Measurements from ENCODE around the gene ARSA.

Gene ARSA

GRCh38 chr22:50584106-50585096 lies 43.6 kb downstream of the ARSA start:
- H3K27ac ChIP-seq (ENCODE audit: low read depth, low read length, severe bottlenecking), result no peak overlapping the region
- H3K4me1 ChIP-seq (ENCODE audit: control insufficient read depth, insufficient read depth, low read length, poor library complexity, severe bottlenecking), result peaks cover 6% of the 10 kb centered on the region
- peaks cover 23% of the 10 kb centered on the region for H3K36me3 ChIP-seq (ENCODE audit: control insufficient read depth, insufficient read depth, low read length)
- H3K9me3 ChIP-seq (ENCODE audit: control insufficient read depth, low read length), result no peaks in the 10 kb centered on the region
- peak overlapping the region; percentile 75 for H3K4me3 ChIP-seq (ENCODE audit: extremely low read depth, insufficient read depth, low read length, poor library complexity, severe bottlenecking)
- 89 to 94% methylated on average over 19 to 22 of the region's 23 CpGs for WGBS, 2 experiments (ENCODE audit: insufficient coverage in 2 of 2)

- H3K27ac ChIP-seq (ENCODE audit: low read depth, low read length, severe bottlenecking), result no peak overlapping the region
- 4 to 5% methylated on average over 31 to 32 of the region's 37 CpGs for WGBS, 2 experiments (ENCODE audit: insufficient coverage in 2 of 2)
- peak overlapping the region; percentile 75 for H3K4me3 ChIP-seq (ENCODE audit: extremely low read depth, insufficient read depth, low read length, poor library complexity, severe bottlenecking)
- H3K9me3 ChIP-seq (ENCODE audit: control insufficient read depth, low read length), result no peaks in the 10 kb centered on the region
- H3K36me3 ChIP-seq (ENCODE audit: control insufficient read depth, insufficient read depth, low read length), result peaks cover 33% of the 10 kb centered on the region
- peaks cover 6% of the 10 kb centered on the region for H3K4me1 ChIP-seq (ENCODE audit: control insufficient read depth, insufficient read depth, low read length, poor library complexity, severe bottlenecking)
Observed at GRCh38 chr22:50583294-50583861, 44.6 kb downstream of the ARSA start.

GRCh38 chr22:50582493-50583293 lies 45.3 kb downstream of the ARSA start, which contains the start of gene CHKB:
TSS of gene CHKB (minus strand) at chr22:50582849. CDS start at chr22:50582781, 68 bp downstream.
- Histone ChIP-seq H3K36me3 (ENCODE audit: control insufficient read depth, insufficient read depth, low read length) (peaks cover 33% of the 10 kb centered on the region), H3K4me1 (ENCODE audit: control insufficient read depth, insufficient read depth, low read length, poor library complexity, severe bottlenecking) (peaks cover 6% of the 10 kb centered on the region), H3K4me3 (ENCODE audit: extremely low read depth, insufficient read depth, low read length, poor library complexity, severe bottlenecking) (peak within 1 kb of the TSS; percentile 75), H3K9me3 (ENCODE audit: control insufficient read depth, low read length) (no peaks in the 10 kb centered on the region), H3K27ac (ENCODE audit: low read depth, low read length, severe bottlenecking) (peak within 1 kb of the TSS; percentile 92)
- 0 to 1% methylated on average over 88 to 96 of the region's 96 CpGs for WGBS, 2 experiments (ENCODE audit: insufficient coverage in 2 of 2)

- Histone ChIP-seq H3K4me3 (ENCODE audit: extremely low read depth, insufficient read depth, low read length, poor library complexity, severe bottlenecking) (peak overlapping the region; percentile 75), H3K36me3 (ENCODE audit: control insufficient read depth, insufficient read depth, low read length) (peaks cover 35% of the 10 kb centered on the region), H3K4me1 (ENCODE audit: control insufficient read depth, insufficient read depth, low read length, poor library complexity, severe bottlenecking) (peaks cover 6% of the 10 kb centered on the region), H3K27ac (ENCODE audit: low read depth, low read length, severe bottlenecking) (peak overlapping the region; percentile 92), H3K9me3 (ENCODE audit: control insufficient read depth, low read length) (no peaks in the 10 kb centered on the region)
- 9 to 14% methylated on average over 15 to 34 of the region's 39 CpGs for WGBS, 2 experiments (ENCODE audit: insufficient coverage in 2 of 2)
Observed at GRCh38 chr22:50581950-50582492, 45.9 kb downstream of the ARSA start.

GRCh38 chr22:50581031-50581949 lies 46.7 kb downstream of the ARSA start:
- Histone ChIP-seq H3K4me1 (ENCODE audit: control insufficient read depth, insufficient read depth, low read length, poor library complexity, severe bottlenecking) (peaks cover 6% of the 10 kb centered on the region), H3K27ac (ENCODE audit: low read depth, low read length, severe bottlenecking) (no peak overlapping the region), H3K36me3 (ENCODE audit: control insufficient read depth, insufficient read depth, low read length) (peaks cover 40% of the 10 kb centered on the region), H3K9me3 (ENCODE audit: control insufficient read depth, low read length) (no peaks in the 10 kb centered on the region), H3K4me3 (ENCODE audit: extremely low read depth, insufficient read depth, low read length, poor library complexity, severe bottlenecking) (peak overlapping the region; percentile 75)
- WGBS, 2 experiments (ENCODE audit: insufficient coverage in 2 of 2), result 94 to 98% methylated on average over 22 of the region's 22 CpGs

GRCh38 chr22:50579752-50580151 lies 48.2 kb downstream of the ARSA start:
- WGBS, 2 experiments (ENCODE audit: insufficient coverage in 2 of 2), result 93% methylated on average over 3 of the region's 4 CpGs; no CpG with 5 or more reads in 1 of the 2 experiments
- Histone ChIP-seq H3K4me1 (ENCODE audit: control insufficient read depth, insufficient read depth, low read length, poor library complexity, severe bottlenecking) (peaks cover 6% of the 10 kb centered on the region), H3K36me3 (ENCODE audit: control insufficient read depth, insufficient read depth, low read length) (peaks cover 47% of the 10 kb centered on the region), H3K27ac (ENCODE audit: low read depth, low read length, severe bottlenecking) (no peak overlapping the region), H3K9me3 (ENCODE audit: control insufficient read depth, low read length) (no peaks in the 10 kb centered on the region), H3K4me3 (ENCODE audit: extremely low read depth, insufficient read depth, low read length, poor library complexity, severe bottlenecking) (no peak overlapping the region)

- no peak overlapping the region for H3K27ac ChIP-seq (ENCODE audit: low read depth, low read length, severe bottlenecking)
- H3K36me3 ChIP-seq (ENCODE audit: control insufficient read depth, insufficient read depth, low read length), result peaks cover 51% of the 10 kb centered on the region
- no peak overlapping the region for H3K4me3 ChIP-seq (ENCODE audit: extremely low read depth, insufficient read depth, low read length, poor library complexity, severe bottlenecking)
- peaks cover 6% of the 10 kb centered on the region for H3K4me1 ChIP-seq (ENCODE audit: control insufficient read depth, insufficient read depth, low read length, poor library complexity, severe bottlenecking)
- H3K9me3 ChIP-seq (ENCODE audit: control insufficient read depth, low read length), result no peaks in the 10 kb centered on the region
- 94 to 96% methylated on average over 3 to 5 of the region's 8 CpGs for WGBS, 2 experiments (ENCODE audit: insufficient coverage in 2 of 2)
Observed at GRCh38 chr22:50578776-50579310, 49.1 kb downstream of the ARSA start.

- H3K9me3 ChIP-seq (ENCODE audit: control insufficient read depth, low read length), result no peaks in the 10 kb centered on the region
- H3K27ac ChIP-seq (ENCODE audit: low read depth, low read length, severe bottlenecking), result no peak within 1 kb of the TSS
- 94 to 96% methylated on average over 45 to 56 of the region's 63 CpGs for WGBS, 2 experiments (ENCODE audit: insufficient coverage in 2 of 2)
- peaks cover 52% of the 10 kb centered on the region for H3K36me3 ChIP-seq (ENCODE audit: control insufficient read depth, insufficient read depth, low read length)
- H3K4me3 ChIP-seq (ENCODE audit: extremely low read depth, insufficient read depth, low read length, poor library complexity, severe bottlenecking), result no peak within 1 kb of the TSS
- H3K4me1 ChIP-seq (ENCODE audit: control insufficient read depth, insufficient read depth, low read length, poor library complexity, severe bottlenecking), result peaks cover 6% of the 10 kb centered on the region
Observed at GRCh38 chr22:50577987-50578775, 49.8 kb downstream of the ARSA start, which contains the start of gene CPT1B. TSS of gene CPT1B (minus strand) at chr22:50578427. CDS start at chr22:50577915, 512 bp downstream.

- Histone ChIP-seq H3K4me3 (ENCODE audit: extremely low read depth, insufficient read depth, low read length, poor library complexity, severe bottlenecking) (no peak overlapping the region), H3K4me1 (ENCODE audit: control insufficient read depth, insufficient read depth, low read length, poor library complexity, severe bottlenecking) (peaks cover 6% of the 10 kb centered on the region), H3K27ac (ENCODE audit: low read depth, low read length, severe bottlenecking) (no peak overlapping the region), H3K9me3 (ENCODE audit: control insufficient read depth, low read length) (no peaks in the 10 kb centered on the region), H3K36me3 (ENCODE audit: control insufficient read depth, insufficient read depth, low read length) (peaks cover 55% of the 10 kb centered on the region)
- WGBS, 2 experiments (ENCODE audit: insufficient coverage in 2 of 2), result 96 to 97% methylated on average over 23 of the region's 23 CpGs
Observed at GRCh38 chr22:50577697-50577986, 50.3 kb downstream of the ARSA start.

Measured in mesodermal cell (in vitro differentiated cells).